Esophagus squamous epithelium (tissue), 5 donors: ENCODE measurements around the gene SERPING1. TPM values are rescaled to one million over a fixed set of nuclear protein-coding genes. Genes with fewer than 3 reads are reported as not detected.

Experiments used
- DNase-seq: peaks from one replicate; lab custom pipeline; 2025; lab: John Stamatoyannopoulos, UW
- H3K27ac ChIP-seq, 4 donors: fragments of 200-600 bp; sonication (generic); one replicate each; pipeline ENCODE4 v1.5.1; 2016 to 2019; ENCODE audit warnings: mild to moderate bottlenecking in 1 of 4
- H3K27me3 ChIP-seq, 4 donors: fragments of 200-600 bp; sonication (generic); 1 replicate in 3 of 4; 2 replicates in 1 of 4; pipeline versions ENCODE4 v1.5.1 to v1.6.0; 2017 to 2021; ENCODE audit warnings: antibody characterized with exemption in 1 of 4
- H3K36me3 ChIP-seq, 3 donors: fragments of 200-600 bp; sonication (generic); one replicate each; pipeline ENCODE4 v1.5.1; 2016 to 2019
- H3K4me1 ChIP-seq, 3 donors: fragments of 200-600 bp; sonication (generic); one replicate each; pipeline ENCODE4 v1.5.1; 2017 to 2019
- H3K4me3 ChIP-seq, 4 donors: fragments of 200-600 bp; sonication (generic); 1 replicate in 3 of 4; 2 replicates in 1 of 4; pipeline ENCODE4 v1.5.1; 2016 to 2019; ENCODE audit warnings: mild to moderate bottlenecking in 2 of 4, moderate library complexity in 1 of 4
- H3K9me3 ChIP-seq, 3 donors: fragments of 200-600 bp; sonication (generic); one replicate each; pipeline ENCODE4 v1.5.1; 2016 to 2019
- CTCF ChIP-seq, 6 experiments: fragments of 450-650 bp in 4 of 6; fragments of 200-600 bp in 2 of 6; sonication (generic) in 2 of 6; IDR thresholded peaks; one replicate each; pipeline ENCODE4 v1.5.1; 2016 to 2019; ENCODE audit warnings: antibody characterized with exemption in 6 of 6, mild to moderate bottlenecking in 4 of 6, moderate library complexity in 4 of 6
- POLR2A ChIP-seq, 4 donors: fragments of 450-650 bp; IDR thresholded peaks; one replicate each; pipeline ENCODE4 v1.6.1; 2017; ENCODE audit warnings: antibody characterized with exemption in 4 of 4, mild to moderate bottlenecking in 4 of 4, moderate library complexity in 3 of 4
- WGBS, 2 donors: methylation state at CpG; one replicate each; pipeline ENCODE4 v1.1.5; 2018; 5-methylcytosine and 5-hydroxymethylcytosine counted together
- intact Hi-C: fragments of 100-400 bp; cut with DNase I; formaldehyde crosslinking; loops from one replicate; pipeline ENCODE4 v1.15.0; 2022
- total RNA-seq, 4 donors: library from RNA; depleted of rRNA; stranded (reverse); fragments of >200 nt; gene quantifications; one replicate each; pipeline ENCODE4 v1.1.0, GENCODE V29; 2016
- donor health status: DM: yes; HTN: yes; CAD: no.

Gene SERPING1
- total RNA-seq, 4 donors from 2014 or later = 9.6 to 376 (median 78.4) TPM

- Histone ChIP-seq H3K4me3 (no peak overlapping the region), H3K27ac (no peak overlapping the region), H3K4me1 (peaks cover 0 to 6% (median 0%) of the 10 kb centered on the region in 3 donors), H3K36me3 (peaks cover 5 to 100% (median 51%) of the 10 kb centered on the region in 3 donors), H3K27me3 (no peaks in the 10 kb centered on the region), H3K9me3 (no peaks in the 10 kb centered on the region)
- intact Hi-C loops = no loop called here
- no peak for DNase-seq
- no peak for TF ChIP-seq POLR2A (IDR thresholded peaks at IDR 0.05)
- TF ChIP-seq CTCF (IDR thresholded peaks at IDR 0.05) = no peak
- whole genome bisulfite sequencing, 2 donors = 84 to 85% methylated on average over 2 of the region's 2 CpGs
Measured at GRCh38 chr11:57555393-57555792, 42.1 kb upstream of the SERPING1 start.

GRCh38 chr11:57556041-57556440 lies 41.4 kb upstream of the SERPING1 start:
- Histone ChIP-seq H3K36me3 (peaks cover 5 to 97% (median 51%) of the 10 kb centered on the region in 3 donors), H3K4me3 (no peak overlapping the region), H3K27ac (no peak overlapping the region), H3K9me3 (no peaks in the 10 kb centered on the region), H3K4me1 (peaks cover 0 to 6% (median 0%) of the 10 kb centered on the region in 3 donors), H3K27me3 (no peaks in the 10 kb centered on the region)
- intact Hi-C loops = no loop called here
- TF ChIP-seq POLR2A (IDR thresholded peaks at IDR 0.05) (no peak), CTCF (IDR thresholded peaks at IDR 0.05) (no peak)
- 57 to 70% methylated on average over 2 to 6 of the region's 8 CpGs for WGBS, 2 donors
- no peak for DNase-seq

- Histone ChIP-seq H3K36me3 (peaks cover 0 to 56% (median 17%) of the 10 kb centered on the region in 3 donors), H3K4me3 (no peak overlapping the region), H3K4me1 (peaks cover 0 to 27% (median 2%) of the 10 kb centered on the region in 3 donors), H3K27ac (no peak overlapping the region), H3K9me3 (no peaks in the 10 kb centered on the region), H3K27me3 (no peaks in the 10 kb centered on the region)
- DNase-seq = no peak
- intact Hi-C loops = no loop called here
- WGBS, 2 donors = 66 to 84% methylated on average over 4 of the region's 4 CpGs
- TF ChIP-seq POLR2A (IDR thresholded peaks at IDR 0.05) = no peak
- no peak for TF ChIP-seq CTCF (IDR thresholded peaks at IDR 0.05)
Measured at GRCh38 chr11:57560146-57560545, 37.3 kb upstream of the SERPING1 start.

- H3K27me3 ChIP-seq = no peaks in the 10 kb centered on the region
- 54 to 61% methylated on average over 4 of the region's 4 CpGs for WGBS, 2 donors
- no peak overlapping the region for H3K4me3 ChIP-seq
- peaks cover 7 to 48% (median 14%) of the 10 kb centered on the region in 3 donors for H3K4me1 ChIP-seq
- peaks cover 0 to 32% (median 5%) of the 10 kb centered on the region in 3 donors for H3K36me3 ChIP-seq
- DNase-seq = no peak
- intact Hi-C loops = no loop called here
- no peak overlapping the region for H3K27ac ChIP-seq
- H3K9me3 ChIP-seq = no peaks in the 10 kb centered on the region
- TF ChIP-seq POLR2A (IDR thresholded peaks at IDR 0.05) (no peak), CTCF (IDR thresholded peaks at IDR 0.05) (no peak)
Measured at GRCh38 chr11:57562596-57562995, 34.9 kb upstream of the SERPING1 start.

GRCh38 chr11:57566005-57566904 lies 31.2 kb upstream of the SERPING1 start:
- Histone ChIP-seq H3K9me3 (no peaks in the 10 kb centered on the region), H3K27ac (peak overlapping the region; percentile 84 to 93 (median 90)), H3K27me3 (no peaks in the 10 kb centered on the region), H3K4me3 (peak overlapping the region; percentile 73 to 97 (median 84)), H3K36me3 (no peaks in the 10 kb centered on the region), H3K4me1 (peaks cover 7 to 62% (median 30%) of the 10 kb centered on the region in 3 donors)
- intact Hi-C loops = loop anchor here (5.0 kb wide), 1 partner anchor 76 kb away; no protein-coding TSS in a partner anchor
- DNase-seq = no peak
- WGBS, 2 donors = 12 to 19% methylated on average over 4 of the region's 4 CpGs
- TF ChIP-seq POLR2A (IDR thresholded peaks at IDR 0.05) (peak in 1 of 4 donors; percentile 26), CTCF (IDR thresholded peaks at IDR 0.05) (no peak)
